Measurements from ENCODE around the gene RAB7A. TPM values are rescaled to one million over a fixed set of nuclear protein-coding genes. Genes with fewer than 3 reads are reported as not detected.

RAB7A gene
- total and polyA plus RNA-seq, 7 donors, result 206 to 410 (median 316) TPM

- ATAC-seq (peak in 3 of 4 donors; percentile 6 to 44 (median 23)), DNase-seq (no peak)
- Histone ChIP-seq H3K4me3 (no peak overlapping the region), H3K27ac (no peak overlapping the region), H3K36me3 (ENCODE audit: insufficient read depth in 1 of 2, low read depth in 1 of 2) (peaks cover 10 to 18% of the 10 kb centered on the region in 2 donors), H3K4me1 (peaks cover 19% of the 10 kb centered on the region), H3K27me3 (ENCODE audit: insufficient read depth in 3 of 3, low read length in 2 of 3) (no peaks in the 10 kb centered on the region), H3K9me3 (no peaks in the 10 kb centered on the region)
- 97 to 98% (median 97%) methylated on average over 37 to 38 of the region's 38 CpGs for WGBS, 3 donors
- intact Hi-C loops (cut with DNase I), result no loop called here
- TF ChIP-seq CTCF (IDR thresholded peaks at IDR 0.05), result no peak
Observed at GRCh38 chr3:128742821-128743594, 17.0 kb downstream of the RAB7A start.

GRCh38 chr3:128745742-128746141 is 19.8 kb downstream of the RAB7A start:
- no peaks in the 10 kb centered on the region for H3K9me3 ChIP-seq
- H3K4me3 ChIP-seq, result no peak overlapping the region
- H3K36me3 ChIP-seq (ENCODE audit: insufficient read depth in 1 of 2, low read depth in 1 of 2), result peaks cover 7 to 18% of the 10 kb centered on the region in 2 donors
- no peak for TF ChIP-seq CTCF (IDR thresholded peaks at IDR 0.05)
- no peak overlapping the region for H3K27ac ChIP-seq
- WGBS, 3 donors, result 73 to 97% (median 78%) methylated on average over 3 of the region's 3 CpGs
- H3K27me3 ChIP-seq (ENCODE audit: insufficient read depth in 3 of 3, low read length in 2 of 3), result no peaks in the 10 kb centered on the region
- ATAC-seq, result no peak
- no peak for DNase-seq
- intact Hi-C loops (cut with DNase I), result no loop called here
- H3K4me1 ChIP-seq, result peaks cover 35% of the 10 kb centered on the region

GRCh38 chr3:128746881-128747280 is 20.9 kb downstream of the RAB7A start:
- 89 to 98% (median 95%) methylated on average over 2 of the region's 2 CpGs for WGBS, 3 donors

GRCh38 chr3:128748557-128748956 is 22.6 kb downstream of the RAB7A start:
- Histone ChIP-seq H3K4me1 (peaks cover 63% of the 10 kb centered on the region), H3K4me3 (peak overlapping the region; percentile 14), H3K9me3 (no peaks in the 10 kb centered on the region), H3K36me3 (ENCODE audit: insufficient read depth in 1 of 2, low read depth in 1 of 2) (peaks cover under 1 to 2% of the 10 kb centered on the region in 2 donors), H3K27ac (peak overlapping the region; percentile 36), H3K27me3 (ENCODE audit: insufficient read depth in 3 of 3, low read length in 2 of 3) (no peaks in the 10 kb centered on the region)
- 70 to 95% (median 72%) methylated on average over 4 of the region's 4 CpGs for WGBS, 3 donors
- ATAC-seq, result peak in 3 of 4 donors; percentile 36 to 58 (median 37)
- intact Hi-C loops (cut with DNase I), result no loop called here
- no peak for DNase-seq
- TF ChIP-seq CTCF (IDR thresholded peaks at IDR 0.05), result no peak

More at GRCh38 chr3:128746881-128747280, 20.9 kb downstream of the RAB7A start:
- H3K4me3 ChIP-seq, result no peak overlapping the region
- H3K27me3 ChIP-seq (ENCODE audit: insufficient read depth in 3 of 3, low read length in 2 of 3), result no peaks in the 10 kb centered on the region
- no peaks in the 10 kb centered on the region for H3K9me3 ChIP-seq
- ATAC-seq (no peak), DNase-seq (no peak)
- peaks cover 4 to 13% of the 10 kb centered on the region in 2 donors for H3K36me3 ChIP-seq (ENCODE audit: insufficient read depth in 1 of 2, low read depth in 1 of 2)
- intact Hi-C loops (cut with DNase I), result no loop called here
- peaks cover 46% of the 10 kb centered on the region for H3K4me1 ChIP-seq
- TF ChIP-seq CTCF (IDR thresholded peaks at IDR 0.05), result no peak
- H3K27ac ChIP-seq, result no peak overlapping the region

Measured in psoas muscle (tissue), 8 donors.